HepG2 (cell line): Measurements from ENCODE around the gene SHC1. TPM values are rescaled to one million over a fixed set of nuclear protein-coding genes. Genes with fewer than 3 reads are reported as not detected.

Source experiments
- EZH2 ChIP-seq: conservative IDR thresholded peaks from 2 replicates; pipeline ENCODE4 v1.6.1; 2012; ENCODE audit warnings: mild to moderate bottlenecking, low read depth, low read length, moderate library complexity
- HDAC1 ChIP-seq: sonication (generic); formaldehyde crosslinking; IDR thresholded peaks from 2 replicates; pipeline ENCODE4 v1.5.1; 2020; ENCODE audit warnings: mild to moderate bottlenecking, missing genetic modification reagents
- KDM6A ChIP-seq: IDR thresholded peaks from 2 replicates; pipeline ENCODE4 v1.6.1; 2016; ENCODE audit warnings: low read depth
- MZF1 ChIP-seq: sonication (generic); formaldehyde crosslinking; IDR thresholded peaks from 2 replicates; pipeline ENCODE4 v1.8.1; 2023; ENCODE audit warnings: mild to moderate bottlenecking, missing genetic modification reagents, borderline replicate concordance
- ZNF101 ChIP-seq: sonication (generic); formaldehyde crosslinking; IDR thresholded peaks from 2 replicates; pipeline ENCODE4 v1.4.0; 2020; ENCODE audit warnings: mild to moderate bottlenecking, low read depth, missing genetic modification reagents, borderline replicate concordance
- ZNF180 ChIP-seq: sonication (generic); formaldehyde crosslinking; IDR thresholded peaks from 2 replicates; pipeline ENCODE4 v1.4.0; 2020; ENCODE audit warnings: low read depth, missing genetic modification reagents, borderline replicate concordance
- ZNF501 ChIP-seq: sonication (generic); formaldehyde crosslinking; IDR thresholded peaks from 2 replicates; pipeline ENCODE4 v1.5.1; 2020; ENCODE audit warnings: mild to moderate bottlenecking, moderate library complexity, missing genetic modification reagents
- ZNF724P ChIP-seq: sonication (generic); formaldehyde crosslinking; IDR thresholded peaks from 2 replicates; pipeline ENCODE4 v1.8.0; 2022; ENCODE audit warnings: missing genetic modification reagents, borderline replicate concordance
- ZNF781 ChIP-seq: sonication (generic); formaldehyde crosslinking; IDR thresholded peaks from 2 replicates; pipeline ENCODE4 v1.5.1; 2020; ENCODE audit warnings: borderline replicate concordance, mild to moderate bottlenecking, missing genetic modification reagents; ENCODE audit errors: not compliant biosample characterization
- polyA plus RNA-seq, 8 experiments: library from polyadenylated mRNA; depleted of rRNA in 3 of 8; stranded (reverse) in 7 of 8; unstranded in 1 of 8; fragments of >200 nt; fragmentation: Illumina TruSeq in 4 of 8; extraction: Trizol in 4 of 8; gene quantifications; 2 replicates each; pipeline versions ENCODE4 v1.2.1 to v1.2.3, GENCODE V29; 2011 to 2016; ENCODE audit warnings: low read depth in 4 of 8, missing spikeins in 1 of 8, mixed read lengths in 1 of 8; ENCODE audit not compliant: insufficient read depth in 1 of 8
- total RNA-seq, 5 experiments: library from RNA; depleted of rRNA; stranded (reverse); fragments of >200 nt; fragmentation: Illumina TruSeq; extraction: Trizol; gene quantifications; 2 replicates each; pipeline ENCODE4 v1.2.3, GENCODE V29; 2016; ENCODE audit warnings: low read depth in 1 of 5
- TF ChIP-seq, protein P1 (sequence below): sonication (generic); formaldehyde crosslinking; IDR thresholded peaks from 2 replicates; pipeline ENCODE4 v1.4.0; 2020; ENCODE audit warnings: mild to moderate bottlenecking, missing genetic modification reagents, borderline replicate concordance
- TF ChIP-seq, protein P2 (sequence below): sonication (generic); formaldehyde crosslinking; IDR thresholded peaks from 2 replicates; pipeline ENCODE4 v1.4.0; 2020; ENCODE audit warnings: mild to moderate bottlenecking, missing genetic modification reagents, borderline replicate concordance
- TF ChIP-seq, protein P3 (sequence below), 2 experiments: fragments of 450-650 bp in 1 of 2; sonication (generic) in 1 of 2; formaldehyde crosslinking in 1 of 2; IDR thresholded peaks; 2 replicates each; pipeline versions ENCODE4 v1.6.1 to v1.8.0; 2016 to 2022; ENCODE audit warnings: antibody characterized with exemption in 1 of 2, mild to moderate bottlenecking in 1 of 2, missing genetic modification reagents in 1 of 2

The SHC1 gene
- total and polyA plus RNA-seq, 2 of the 13 experiments (the other 11 are each of a cell fraction or from before 2014, with no cell fraction given) = 52.0 to 137 TPM

DNA sequence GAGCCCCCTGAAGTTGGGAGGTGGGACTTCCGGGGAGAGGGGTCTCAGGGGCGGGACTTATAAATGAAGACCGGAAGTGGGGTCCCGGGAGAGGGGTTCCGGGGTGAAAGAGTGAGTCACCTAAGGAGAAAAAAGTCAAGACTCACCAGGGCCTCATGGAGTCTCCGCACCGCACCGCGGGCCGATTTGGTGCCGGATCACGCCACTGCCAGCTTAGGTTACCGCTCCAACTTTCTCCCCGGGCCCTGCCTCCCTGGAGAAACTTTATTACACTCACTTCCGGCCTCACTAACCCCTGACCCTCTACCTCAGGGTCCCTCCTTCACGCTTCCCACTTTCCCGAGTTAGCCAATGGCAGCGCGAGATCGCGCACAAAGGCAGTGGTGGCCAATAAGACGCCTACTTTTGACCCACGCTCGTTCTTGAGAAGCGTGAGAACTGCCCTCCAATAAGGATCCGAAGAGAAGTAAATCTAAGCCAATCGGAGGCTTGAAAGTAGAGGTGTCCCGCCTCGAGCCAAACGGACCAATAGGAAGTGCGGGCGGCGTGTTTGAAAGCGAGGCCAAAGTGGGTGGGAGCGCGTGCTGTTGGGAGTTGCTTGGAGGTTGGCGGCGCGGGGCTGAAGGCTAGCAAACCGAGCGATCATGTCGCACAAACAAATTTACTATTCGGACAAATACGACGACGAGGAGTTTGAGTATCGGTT lies 3.7 kb upstream of the SHC1 start, which contains the start of gene CKS1B (continued):
- TF ChIP-seq, protein P1, sequence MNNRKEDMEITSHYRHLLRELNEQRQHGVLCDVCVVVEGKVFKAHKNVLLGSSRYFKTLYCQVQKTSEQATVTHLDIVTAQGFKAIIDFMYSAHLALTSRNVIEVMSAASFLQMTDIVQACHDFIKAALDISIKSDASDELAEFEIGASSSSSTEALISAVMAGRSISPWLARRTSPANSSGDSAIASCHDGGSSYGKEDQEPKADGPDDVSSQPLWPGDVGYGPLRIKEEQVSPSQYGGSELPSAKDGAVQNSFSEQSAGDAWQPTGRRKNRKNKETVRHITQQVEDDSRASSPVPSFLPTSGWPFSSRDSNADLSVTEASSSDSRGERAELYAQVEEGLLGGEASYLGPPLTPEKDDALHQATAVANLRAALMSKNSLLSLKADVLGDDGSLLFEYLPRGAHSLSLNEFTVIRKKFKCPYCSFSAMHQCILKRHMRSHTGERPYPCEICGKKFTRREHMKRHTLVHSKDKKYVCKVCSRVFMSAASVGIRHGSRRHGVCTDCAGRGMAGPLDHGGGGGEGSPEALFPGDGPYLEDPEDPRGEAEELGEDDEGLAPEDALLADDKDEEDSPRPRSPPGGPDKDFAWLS (CRISPR knock-in tag) = no peak
- TF ChIP-seq, protein P2, sequence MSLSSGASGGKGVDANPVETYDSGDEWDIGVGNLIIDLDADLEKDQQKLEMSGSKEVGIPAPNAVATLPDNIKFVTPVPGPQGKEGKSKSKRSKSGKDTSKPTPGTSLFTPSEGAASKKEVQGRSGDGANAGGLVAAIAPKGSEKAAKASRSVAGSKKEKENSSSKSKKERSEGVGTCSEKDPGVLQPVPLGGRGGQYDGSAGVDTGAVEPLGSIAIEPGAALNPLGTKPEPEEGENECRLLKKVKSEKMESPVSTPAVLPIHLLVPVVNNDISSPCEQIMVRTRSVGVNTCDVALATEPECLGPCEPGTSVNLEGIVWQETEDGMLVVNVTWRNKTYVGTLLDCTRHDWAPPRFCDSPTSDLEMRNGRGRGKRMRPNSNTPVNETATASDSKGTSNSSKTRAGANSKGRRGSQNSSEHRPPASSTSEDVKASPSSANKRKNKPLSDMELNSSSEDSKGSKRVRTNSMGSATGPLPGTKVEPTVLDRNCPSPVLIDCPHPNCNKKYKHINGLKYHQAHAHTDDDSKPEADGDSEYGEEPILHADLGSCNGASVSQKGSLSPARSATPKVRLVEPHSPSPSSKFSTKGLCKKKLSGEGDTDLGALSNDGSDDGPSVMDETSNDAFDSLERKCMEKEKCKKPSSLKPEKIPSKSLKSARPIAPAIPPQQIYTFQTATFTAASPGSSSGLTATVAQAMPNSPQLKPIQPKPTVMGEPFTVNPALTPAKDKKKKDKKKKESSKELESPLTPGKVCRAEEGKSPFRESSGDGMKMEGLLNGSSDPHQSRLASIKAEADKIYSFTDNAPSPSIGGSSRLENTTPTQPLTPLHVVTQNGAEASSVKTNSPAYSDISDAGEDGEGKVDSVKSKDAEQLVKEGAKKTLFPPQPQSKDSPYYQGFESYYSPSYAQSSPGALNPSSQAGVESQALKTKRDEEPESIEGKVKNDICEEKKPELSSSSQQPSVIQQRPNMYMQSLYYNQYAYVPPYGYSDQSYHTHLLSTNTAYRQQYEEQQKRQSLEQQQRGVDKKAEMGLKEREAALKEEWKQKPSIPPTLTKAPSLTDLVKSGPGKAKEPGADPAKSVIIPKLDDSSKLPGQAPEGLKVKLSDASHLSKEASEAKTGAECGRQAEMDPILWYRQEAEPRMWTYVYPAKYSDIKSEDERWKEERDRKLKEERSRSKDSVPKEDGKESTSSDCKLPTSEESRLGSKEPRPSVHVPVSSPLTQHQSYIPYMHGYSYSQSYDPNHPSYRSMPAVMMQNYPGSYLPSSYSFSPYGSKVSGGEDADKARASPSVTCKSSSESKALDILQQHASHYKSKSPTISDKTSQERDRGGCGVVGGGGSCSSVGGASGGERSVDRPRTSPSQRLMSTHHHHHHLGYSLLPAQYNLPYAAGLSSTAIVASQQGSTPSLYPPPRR (CRISPR knock-in tag) = peak; percentile 13; the same call in 1 of the 2 replicates
- TF ChIP-seq, protein P3, sequence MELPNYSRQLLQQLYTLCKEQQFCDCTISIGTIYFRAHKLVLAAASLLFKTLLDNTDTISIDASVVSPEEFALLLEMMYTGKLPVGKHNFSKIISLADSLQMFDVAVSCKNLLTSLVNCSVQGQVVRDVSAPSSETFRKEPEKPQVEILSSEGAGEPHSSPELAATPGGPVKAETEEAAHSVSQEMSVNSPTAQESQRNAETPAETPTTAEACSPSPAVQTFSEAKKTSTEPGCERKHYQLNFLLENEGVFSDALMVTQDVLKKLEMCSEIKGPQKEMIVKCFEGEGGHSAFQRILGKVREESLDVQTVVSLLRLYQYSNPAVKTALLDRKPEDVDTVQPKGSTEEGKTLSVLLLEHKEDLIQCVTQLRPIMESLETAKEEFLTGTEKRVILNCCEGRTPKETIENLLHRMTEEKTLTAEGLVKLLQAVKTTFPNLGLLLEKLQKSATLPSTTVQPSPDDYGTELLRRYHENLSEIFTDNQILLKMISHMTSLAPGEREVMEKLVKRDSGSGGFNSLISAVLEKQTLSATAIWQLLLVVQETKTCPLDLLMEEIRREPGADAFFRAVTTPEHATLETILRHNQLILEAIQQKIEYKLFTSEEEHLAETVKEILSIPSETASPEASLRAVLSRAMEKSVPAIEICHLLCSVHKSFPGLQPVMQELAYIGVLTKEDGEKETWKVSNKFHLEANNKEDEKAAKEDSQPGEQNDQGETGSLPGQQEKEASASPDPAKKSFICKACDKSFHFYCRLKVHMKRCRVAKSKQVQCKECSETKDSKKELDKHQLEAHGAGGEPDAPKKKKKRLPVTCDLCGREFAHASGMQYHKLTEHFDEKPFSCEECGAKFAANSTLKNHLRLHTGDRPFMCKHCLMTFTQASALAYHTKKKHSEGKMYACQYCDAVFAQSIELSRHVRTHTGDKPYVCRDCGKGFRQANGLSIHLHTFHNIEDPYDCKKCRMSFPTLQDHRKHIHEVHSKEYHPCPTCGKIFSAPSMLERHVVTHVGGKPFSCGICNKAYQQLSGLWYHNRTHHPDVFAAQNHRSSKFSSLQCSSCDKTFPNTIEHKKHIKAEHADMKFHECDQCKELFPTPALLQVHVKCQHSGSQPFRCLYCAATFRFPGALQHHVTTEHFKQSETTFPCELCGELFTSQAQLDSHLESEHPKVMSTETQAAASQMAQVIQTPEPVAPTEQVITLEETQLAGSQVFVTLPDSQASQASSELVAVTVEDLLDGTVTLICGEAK (IDR thresholded peaks at IDR 0.05) = peak; percentile 94
- TF ChIP-seq, protein P3 (CRISPR knock-in tag; IDR thresholded peaks at IDR 0.05) = peak; percentile 99
- TF ChIP-seq ZNF501 (CRISPR knock-in tag) (peak; percentile 49; the same call in 1 of the 2 replicates), ZNF781 (CRISPR knock-in tag) (no peak), ZNF724P (CRISPR knock-in tag) (0 out of 2 replicates have a peak, but pooled peaks have one; percentile 80), HDAC1 (CRISPR knock-in tag) (peak; percentile 99), KDM6A (CRISPR knock-in tag) (no peak), MZF1 (no peak; the same call in 1 of the 2 replicates), ZNF101 (CRISPR knock-in tag) (no peak), EZH2 (no peak), ZNF180 (CRISPR knock-in tag) (no peak)
